GM19438 (cell line): ENCODE results near the gene ANXA6.
"Not testable (repeated sequence)": the region's sequence is repeated elsewhere in the genome, so short reads cannot be mapped to it uniquely, and the experiment has no call there.

Experiments
- ATAC-seq: cut with Tn5 transposase; IDR thresholded peaks from one replicate; pipeline ENCODE4 v1.9.1; 2021; ENCODE audit warnings: low read depth; ENCODE audit not compliant: unreplicated experiment

The ANXA6 gene

GRCh38 chr5:151157426-151158286 is at the start of gene ANXA6:
ANXA6 (minus strand) TSS chr5:151157779; CDS start chr5:151147901, 9,878 bp downstream.
- ATAC-seq = peak; percentile 44

- ATAC-seq = no peak
These were observed 47.8 kb upstream of the ANXA6 start for GRCh38 chr5:151205411-151205810.

GRCh38 chr5:151204051-151204450 is 46.5 kb upstream of the ANXA6 start:
- ATAC-seq = no peak

- ATAC-seq = no peak
These were observed 45.0 kb upstream of the ANXA6 start for GRCh38 chr5:151202381-151203139.

DNA sequence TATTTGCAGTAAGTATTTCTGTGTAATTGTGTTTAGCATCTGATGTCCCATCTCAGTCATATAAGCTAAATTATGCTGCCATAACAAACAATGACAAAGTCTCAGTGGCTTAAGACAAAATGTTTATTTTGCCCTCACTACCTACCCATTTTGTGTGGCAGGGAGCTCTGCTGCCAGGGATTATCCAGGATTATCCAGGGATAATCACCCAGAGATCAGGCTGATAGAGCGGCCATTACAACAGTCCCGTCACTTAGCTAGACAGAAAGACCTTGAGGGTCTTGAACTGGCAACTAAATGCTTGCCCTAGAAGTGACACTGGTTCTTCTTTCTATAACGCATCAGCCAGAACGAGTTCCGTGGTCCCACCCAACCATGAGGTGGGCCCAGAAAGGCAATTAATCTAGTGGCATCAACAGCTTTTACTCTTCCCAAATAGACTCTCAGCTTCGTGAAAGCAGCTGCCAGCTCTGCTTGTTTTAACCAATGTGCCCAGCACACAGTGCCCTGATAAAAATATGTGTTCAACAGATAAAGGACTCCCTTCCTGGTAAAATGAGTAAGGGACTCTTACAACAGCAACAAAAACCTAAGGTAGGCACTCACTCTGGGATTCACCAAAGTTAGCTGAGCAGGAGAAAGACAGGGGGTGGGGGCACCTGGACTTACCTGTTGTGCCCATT is 43.5 kb upstream of the ANXA6 start:
- ATAC-seq = no peak

DNA sequence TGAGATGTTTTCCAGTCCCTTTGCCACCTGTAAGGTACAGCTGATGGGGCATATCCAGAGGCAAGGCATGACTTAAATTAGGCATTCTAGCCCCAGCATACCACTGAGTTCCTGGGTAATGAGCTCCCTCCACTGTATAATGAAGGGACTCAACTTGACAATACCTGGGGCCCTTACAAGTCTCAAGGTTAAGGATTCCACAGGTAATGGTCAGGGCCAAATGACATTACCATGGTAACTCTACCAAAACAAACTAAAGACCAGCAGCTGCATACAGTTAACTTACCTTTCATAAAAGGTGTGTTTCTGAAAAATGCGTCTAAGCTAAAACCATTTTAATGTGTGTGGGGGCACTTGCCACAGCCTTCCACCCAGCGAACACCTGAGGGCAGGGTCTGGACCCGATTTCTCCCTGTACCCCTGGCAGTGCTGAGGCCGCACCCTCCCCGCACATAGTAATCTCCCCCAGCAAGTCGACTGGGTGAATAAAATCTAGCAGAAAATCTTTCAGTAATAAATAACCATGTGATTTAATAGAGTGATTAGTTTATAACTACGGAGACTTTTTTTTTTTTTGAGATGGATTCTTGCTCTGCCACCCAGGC is 42.1 kb upstream of the ANXA6 start:
- ATAC-seq = no peak

DNA sequence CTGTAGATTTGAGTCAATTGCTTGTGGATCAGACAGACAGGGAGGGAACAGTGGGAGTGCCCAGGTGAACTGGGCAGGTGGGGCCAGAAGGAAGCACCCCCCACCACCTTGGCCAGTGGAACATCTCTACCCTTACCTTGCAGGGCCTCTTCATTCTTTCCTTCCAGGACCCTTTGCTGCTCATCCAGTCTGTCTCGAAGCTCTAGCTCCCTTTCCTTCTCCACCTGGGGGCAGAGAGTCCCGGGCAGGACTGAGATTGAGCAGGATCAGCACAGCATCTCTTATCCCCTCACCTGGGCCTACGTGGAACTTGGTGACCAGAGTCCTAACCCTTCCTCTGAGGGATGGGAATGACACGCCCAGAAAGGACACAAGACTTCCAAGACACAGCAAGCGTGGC is 41.3 kb upstream of the ANXA6 start:
- ATAC-seq = no peak

DNA sequence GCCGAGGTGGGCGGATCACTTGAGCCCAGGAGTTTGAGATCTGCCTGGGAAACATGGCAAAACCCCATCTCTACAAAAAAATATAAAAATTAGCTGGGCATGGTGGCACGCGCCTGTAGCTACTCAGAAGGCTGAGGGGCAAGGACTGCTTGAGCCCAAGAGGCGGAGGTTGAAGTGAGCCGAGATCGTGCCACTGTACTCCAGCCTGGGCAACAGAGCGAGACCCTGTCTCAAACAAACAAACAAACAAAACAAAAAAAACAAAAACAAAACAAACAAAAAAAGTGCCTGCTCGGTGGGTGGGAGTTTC is 39.7 kb upstream of the ANXA6 start:
- ATAC-seq = not testable (repeated sequence)

- peak; percentile 92 for ATAC-seq
These were observed 39.1 kb upstream of the ANXA6 start for GRCh38 chr5:151196556-151197290.

- ATAC-seq = no peak
These were observed 38.0 kb upstream of the ANXA6 start for GRCh38 chr5:151195622-151196021.

DNA sequence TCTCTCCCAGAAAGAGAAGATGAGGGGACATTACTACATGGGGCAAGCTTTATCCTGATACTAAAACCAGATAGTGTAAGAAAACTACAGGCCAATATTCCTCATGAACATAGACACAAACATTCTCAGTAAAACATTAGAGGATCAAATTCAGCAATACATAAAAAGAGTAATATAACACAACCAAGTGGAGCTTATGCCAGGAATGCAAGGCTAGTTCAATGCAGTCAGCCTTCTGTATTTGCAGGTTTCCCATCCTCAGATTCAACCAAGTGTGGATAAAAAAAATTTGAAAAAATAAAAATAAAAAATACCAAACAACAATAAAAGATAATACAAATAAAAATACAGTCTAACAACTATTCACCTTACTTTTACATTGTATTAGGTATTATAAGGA is 35.0 kb upstream of the ANXA6 start:
- no peak for ATAC-seq

GRCh38 chr5:151191661-151192060 is 34.1 kb upstream of the ANXA6 start:
- no peak for ATAC-seq

DNA sequence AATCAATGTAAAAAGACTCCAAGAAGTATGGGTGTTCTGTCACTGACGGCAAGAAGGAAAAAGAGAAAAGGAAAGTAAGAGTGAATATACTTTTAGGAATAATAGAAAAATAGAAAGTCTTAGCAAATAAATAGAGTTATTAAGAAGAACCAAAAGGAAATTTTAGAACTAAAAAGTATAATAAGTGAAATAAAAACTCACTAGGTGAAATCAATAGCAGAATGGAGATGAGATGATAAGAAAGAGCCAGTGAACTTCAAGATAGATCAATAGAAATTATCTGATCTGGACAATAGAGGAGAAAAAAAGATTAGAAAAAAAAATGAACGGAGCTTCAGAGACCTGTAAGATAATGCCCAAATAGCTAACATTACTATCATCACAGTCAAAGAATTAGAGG is 31.6 kb upstream of the ANXA6 start:
- no peak for ATAC-seq

- ATAC-seq = no peak
These were observed 29.0 kb upstream of the ANXA6 start for GRCh38 chr5:151186538-151186937.

GRCh38 chr5:151186052-151186451 is 28.5 kb upstream of the ANXA6 start:
- ATAC-seq = no peak

DNA sequence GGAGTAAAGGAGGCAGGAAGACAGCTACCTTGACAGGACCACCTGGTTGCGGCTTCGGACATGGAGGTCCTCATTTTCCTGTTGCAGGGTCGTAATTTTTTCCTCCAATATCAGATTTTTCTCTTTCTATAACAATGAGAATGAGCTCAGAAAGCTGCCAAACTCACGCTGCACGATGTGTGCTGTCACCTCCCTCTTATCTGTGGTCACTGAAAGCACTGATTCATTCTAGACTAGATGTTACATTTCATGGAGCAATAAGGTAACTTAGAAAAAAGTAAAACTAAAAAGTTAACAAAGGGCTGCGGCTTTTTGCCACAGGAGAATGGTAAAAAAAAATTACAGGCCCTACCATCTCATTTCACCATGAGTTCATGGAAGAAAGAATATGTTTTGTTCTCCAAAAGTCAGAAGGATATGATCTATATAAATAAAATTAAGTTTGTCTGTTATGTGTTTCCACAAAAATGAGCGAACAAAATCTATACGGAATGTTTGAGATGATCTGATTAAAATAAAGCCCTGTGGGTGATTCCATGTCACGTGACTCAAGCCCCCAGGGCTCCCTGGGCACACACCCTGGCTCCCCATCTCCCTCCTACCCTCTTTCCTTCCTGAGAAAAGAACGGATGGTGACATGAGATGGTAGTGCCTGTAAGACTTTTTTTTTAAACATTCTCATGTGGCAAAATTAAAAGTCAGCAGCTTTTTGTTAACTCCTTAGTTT is 26.9 kb upstream of the ANXA6 start:
- ATAC-seq = no peak

DNA sequence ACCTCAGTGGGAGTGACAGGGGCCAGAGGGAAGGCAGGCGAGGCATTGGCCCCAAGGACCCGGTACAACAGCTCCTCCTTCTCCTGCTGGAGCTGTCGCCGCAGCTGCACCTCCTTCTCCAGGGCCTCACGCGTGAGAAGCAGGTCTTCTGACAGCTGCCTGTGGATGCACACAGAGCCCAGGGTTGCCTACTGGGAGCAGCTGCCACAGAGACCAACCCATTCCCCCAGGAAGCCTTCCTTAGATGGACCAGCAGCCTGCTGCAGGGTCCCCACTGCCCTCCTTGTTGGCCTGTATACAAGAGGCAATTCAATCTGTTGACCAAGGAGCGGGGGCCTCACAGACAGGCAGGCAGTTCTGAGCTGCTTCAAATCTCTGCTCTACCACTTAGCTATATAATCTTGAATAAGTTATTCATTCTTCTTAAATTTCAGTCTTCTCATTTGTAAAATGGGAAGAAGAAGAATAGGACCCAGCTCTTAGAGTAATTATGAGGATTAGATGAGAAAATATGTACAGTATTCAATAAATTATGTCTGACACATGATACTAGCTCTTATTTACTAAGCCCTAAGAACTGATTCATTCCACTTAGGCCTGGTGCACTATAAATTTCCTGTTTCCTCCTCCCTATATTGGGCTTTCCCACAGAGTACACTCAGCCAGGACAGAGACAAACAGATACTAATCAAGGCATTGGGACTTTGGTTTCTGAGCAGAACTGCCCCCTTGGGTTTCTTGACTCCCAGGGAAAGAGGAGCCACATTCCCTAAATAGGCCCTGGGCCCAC is 26.1 kb upstream of the ANXA6 start:
- ATAC-seq = no peak

DNA sequence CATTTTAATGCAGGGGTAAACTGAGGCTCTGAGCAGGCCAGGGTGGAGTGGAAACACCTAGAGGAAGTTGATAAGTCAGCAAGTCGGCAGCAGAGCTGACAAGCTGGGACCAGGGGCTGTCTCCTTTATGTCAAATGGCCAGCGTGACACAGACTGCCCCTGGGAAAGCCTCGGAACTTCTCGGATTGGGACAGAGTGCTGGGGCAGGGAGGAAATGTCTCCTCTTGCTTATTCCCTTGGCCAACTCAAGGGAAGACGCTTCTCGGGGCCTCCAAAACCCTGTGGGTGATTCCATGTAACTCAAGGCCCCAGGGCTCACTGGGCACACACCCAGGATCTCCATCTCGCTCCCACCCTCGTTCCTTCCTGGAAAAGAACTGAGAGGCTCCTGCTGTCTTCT is 25.4 kb upstream of the ANXA6 start:
- ATAC-seq = no peak

DNA sequence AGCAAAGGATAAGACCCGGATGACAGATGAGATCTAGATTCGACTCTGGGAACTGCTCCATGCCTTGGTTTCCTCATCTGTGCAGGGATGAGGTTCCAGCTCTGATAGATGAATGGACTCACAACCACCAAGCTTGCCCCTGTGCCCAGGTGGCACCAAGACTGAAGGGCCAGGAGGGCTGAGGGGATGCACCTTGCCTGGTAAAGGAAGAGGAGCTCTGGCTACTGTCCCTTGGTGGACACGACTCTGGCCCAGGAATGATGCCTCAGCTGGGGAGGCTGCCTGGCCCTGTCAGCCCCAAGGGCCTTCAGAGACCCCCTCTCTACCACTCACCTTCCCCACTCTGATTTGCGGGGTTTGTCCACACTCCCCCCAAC is 24.9 kb upstream of the ANXA6 start:
- no peak for ATAC-seq
